Parathyroid adenoma (tissue), 2 donors: Measurements from ENCODE around the gene OR1A2.
"Not testable (repeated sequence)": the region's sequence is repeated elsewhere in the genome, so short reads cannot be mapped to it uniquely, and the experiment has no call there.

Experiments used
- H2AFZ ChIP-seq: fragments of 300-600 bp; sonication (generic); one replicate; pipeline ENCODE4 v1.7.0; 2017; ENCODE audit warnings: antibody characterized with exemption, mild to moderate bottlenecking
- H3K27ac ChIP-seq: fragments of 300-600 bp; sonication (generic); one replicate; pipeline ENCODE4 v1.7.0; 2017
- H3K27me3 ChIP-seq: fragments of 300-600 bp; sonication (generic); one replicate; pipeline ENCODE4 v1.7.0; 2017; ENCODE audit warnings: low read length; ENCODE audit not compliant: control insufficient read depth, insufficient read depth
- H3K36me3 ChIP-seq: fragments of 300-600 bp; sonication (generic); one replicate; pipeline ENCODE4 v1.7.0; 2017; ENCODE audit warnings: low read length; ENCODE audit not compliant: control insufficient read depth, insufficient read depth
- H3K4me1 ChIP-seq: fragments of 300-600 bp; sonication (generic); one replicate; pipeline ENCODE4 v1.7.0; 2017; ENCODE audit warnings: control low read depth
- H3K4me2 ChIP-seq: fragments of 300-600 bp; sonication (generic); one replicate; pipeline ENCODE4 v1.7.0; 2017; ENCODE audit warnings: low read length
- H3K4me3 ChIP-seq: fragments of 300-600 bp; sonication (generic); one replicate; pipeline ENCODE4 v1.7.0; 2017; ENCODE audit warnings: low read depth, low read length
- H3K79me2 ChIP-seq: fragments of 300-600 bp; sonication (generic); one replicate; pipeline ENCODE4 v1.7.0; 2017; ENCODE audit warnings: control low read depth
- H3K9ac ChIP-seq: fragments of 300-600 bp; sonication (generic); one replicate; pipeline ENCODE4 v1.7.0; 2017; ENCODE audit warnings: mild to moderate bottlenecking
- H3K9me3 ChIP-seq: fragments of 300-600 bp; sonication (generic); one replicate; pipeline ENCODE4 v1.7.0; 2017; ENCODE audit warnings: low read length; ENCODE audit not compliant: control insufficient read depth
- TF ChIP-seq, protein P1 (sequence below): fragments of 300-600 bp; sonication (generic); IDR thresholded peaks from one replicate; pipeline ENCODE4 v1.7.0; 2017; ENCODE audit warnings: antibody characterized with exemption, mild to moderate bottlenecking
- donor health status: primary hyperparathyroidism.

Gene OR1A2

DNA sequence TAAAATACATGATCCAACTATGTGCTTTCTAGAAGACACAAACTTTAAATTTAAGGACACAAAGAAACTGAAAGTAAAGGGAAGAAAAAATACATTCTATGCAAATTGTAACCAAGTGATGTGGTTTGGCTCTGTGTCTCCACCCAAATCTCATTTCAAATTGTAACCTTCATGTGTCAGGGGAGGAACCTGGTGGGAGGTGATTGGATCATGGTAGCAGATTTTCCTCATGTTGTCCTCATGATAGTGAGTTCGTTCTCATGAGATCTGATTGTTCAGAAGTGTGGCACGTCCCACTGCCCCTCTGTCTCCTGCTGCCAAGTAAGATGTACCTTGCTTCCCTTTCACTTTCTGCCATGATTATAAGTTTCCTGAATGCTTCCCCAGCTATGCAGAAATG lies 25.2 kb downstream of the OR1A2 start:
- TF ChIP-seq, protein P1, sequence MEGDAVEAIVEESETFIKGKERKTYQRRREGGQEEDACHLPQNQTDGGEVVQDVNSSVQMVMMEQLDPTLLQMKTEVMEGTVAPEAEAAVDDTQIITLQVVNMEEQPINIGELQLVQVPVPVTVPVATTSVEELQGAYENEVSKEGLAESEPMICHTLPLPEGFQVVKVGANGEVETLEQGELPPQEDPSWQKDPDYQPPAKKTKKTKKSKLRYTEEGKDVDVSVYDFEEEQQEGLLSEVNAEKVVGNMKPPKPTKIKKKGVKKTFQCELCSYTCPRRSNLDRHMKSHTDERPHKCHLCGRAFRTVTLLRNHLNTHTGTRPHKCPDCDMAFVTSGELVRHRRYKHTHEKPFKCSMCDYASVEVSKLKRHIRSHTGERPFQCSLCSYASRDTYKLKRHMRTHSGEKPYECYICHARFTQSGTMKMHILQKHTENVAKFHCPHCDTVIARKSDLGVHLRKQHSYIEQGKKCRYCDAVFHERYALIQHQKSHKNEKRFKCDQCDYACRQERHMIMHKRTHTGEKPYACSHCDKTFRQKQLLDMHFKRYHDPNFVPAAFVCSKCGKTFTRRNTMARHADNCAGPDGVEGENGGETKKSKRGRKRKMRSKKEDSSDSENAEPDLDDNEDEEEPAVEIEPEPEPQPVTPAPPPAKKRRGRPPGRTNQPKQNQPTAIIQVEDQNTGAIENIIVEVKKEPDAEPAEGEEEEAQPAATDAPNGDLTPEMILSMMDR, result no peak
- Histone ChIP-seq H3K4me2 (no peak overlapping the region), H3K27ac (no peak overlapping the region), H2AFZ (no peak overlapping the region), H3K4me1 (no peaks in the 10 kb centered on the region), H3K36me3 (no peaks in the 10 kb centered on the region), H3K9me3 (no peaks in the 10 kb centered on the region), H3K27me3 (no peaks in the 10 kb centered on the region), H3K9ac (no peak overlapping the region), H3K4me3 (no peak overlapping the region), H3K79me2 (no peaks in the 10 kb centered on the region)

DNA sequence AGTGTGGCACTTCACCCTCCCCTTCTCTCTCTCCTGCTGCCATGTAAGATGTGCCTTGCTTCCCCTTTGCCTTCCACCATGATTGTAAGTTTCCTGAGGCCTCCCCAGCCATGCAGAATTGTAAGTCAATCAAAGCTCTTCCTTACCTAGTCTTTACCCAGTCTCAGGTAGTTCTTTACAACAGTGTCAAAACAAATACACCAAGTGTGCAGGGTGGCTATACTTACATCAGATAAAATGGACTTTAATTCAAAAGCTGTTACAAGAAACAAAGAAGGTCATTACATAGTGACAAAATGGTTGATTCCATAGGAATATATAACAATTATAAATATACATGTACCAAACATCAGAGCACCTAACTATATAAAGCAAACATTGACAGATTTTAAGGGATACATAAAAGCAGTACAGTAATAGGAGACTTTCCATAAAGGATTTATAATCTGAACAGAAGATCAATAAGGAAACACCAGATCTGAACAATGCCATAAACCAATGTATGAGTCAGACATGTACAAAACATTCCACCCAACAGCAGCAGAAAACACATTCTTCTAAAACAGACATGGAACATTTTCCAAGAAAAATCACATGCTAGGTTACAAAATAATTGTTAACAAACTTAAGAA lies 27.5 kb downstream of the OR1A2 start:
- not testable (repeated sequence) for H3K4me3 ChIP-seq, H3K4me2 ChIP-seq, H3K9me3 ChIP-seq, H3K79me2 ChIP-seq, H3K27me3 ChIP-seq, H3K4me1 ChIP-seq, H3K9ac ChIP-seq, H2AFZ ChIP-seq, H3K27ac ChIP-seq, H3K36me3 ChIP-seq

GRCh38 chr17:3232300-3232699 lies 35.0 kb downstream of the OR1A2 start:
- not testable (repeated sequence) for H3K27ac ChIP-seq, H3K9me3 ChIP-seq, H3K27me3 ChIP-seq, H3K4me2 ChIP-seq, H3K36me3 ChIP-seq, H3K79me2 ChIP-seq, H2AFZ ChIP-seq, H3K4me1 ChIP-seq, H3K9ac ChIP-seq, H3K4me3 ChIP-seq

GRCh38 chr17:3238685-3239084 lies 41.4 kb downstream of the OR1A2 start:
- H3K9ac ChIP-seq, H2AFZ ChIP-seq, H3K27me3 ChIP-seq, H3K27ac ChIP-seq, H3K9me3 ChIP-seq, H3K4me1 ChIP-seq, H3K79me2 ChIP-seq, H3K36me3 ChIP-seq, H3K4me3 ChIP-seq, H3K4me2 ChIP-seq: not testable (repeated sequence)

- H3K27ac ChIP-seq, H3K4me2 ChIP-seq, H3K9ac ChIP-seq, H3K27me3 ChIP-seq, H3K79me2 ChIP-seq, H3K4me3 ChIP-seq, H3K4me1 ChIP-seq, H3K9me3 ChIP-seq, H3K36me3 ChIP-seq, H2AFZ ChIP-seq: not testable (repeated sequence)
These were observed 43.7 kb downstream of the OR1A2 start for GRCh38 chr17:3241044-3241443.

DNA sequence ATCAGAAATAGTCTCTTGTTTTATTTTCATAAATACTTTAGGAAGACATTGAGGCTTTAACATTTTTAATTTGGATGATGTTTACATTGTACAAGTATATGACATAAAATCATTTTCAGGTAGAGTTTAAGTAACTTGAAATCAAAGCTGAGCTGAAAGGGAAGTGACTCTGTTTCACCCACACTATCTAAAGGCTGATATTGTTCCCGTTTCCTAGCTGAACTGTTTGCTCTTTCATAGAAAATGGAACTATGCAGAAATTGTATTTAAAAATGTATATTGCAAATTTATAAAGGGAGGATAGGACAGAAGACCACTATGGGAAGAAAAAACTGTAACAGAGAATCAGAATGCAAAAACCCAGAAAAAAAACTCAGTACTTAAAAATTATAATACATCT lies 47.5 kb downstream of the OR1A2 start:
- not testable (repeated sequence) for H3K9ac ChIP-seq, H3K4me3 ChIP-seq

More for the DNA sequence above, 47.5 kb downstream of the OR1A2 start:
- H3K36me3 ChIP-seq, H3K4me1 ChIP-seq, H3K27ac ChIP-seq, H3K4me2 ChIP-seq, H3K9me3 ChIP-seq, H2AFZ ChIP-seq, H3K79me2 ChIP-seq, H3K27me3 ChIP-seq: not testable (repeated sequence)
